Erythroblast (primary cell): ENCODE results near the gene GLIS1.

Source experiments
- GATA1 ChIP-seq: IDR thresholded peaks from 2 replicates; pipeline ENCODE4 v1.6.1; 2011; ENCODE audit warnings: low read depth, mild to moderate bottlenecking, control low read depth, low read length, moderate library complexity
- POLR2A ChIP-seq: IDR thresholded peaks from 2 replicates; pipeline ENCODE4 v1.6.1; 2011; ENCODE audit warnings: mild to moderate bottlenecking, low read length

DNA sequence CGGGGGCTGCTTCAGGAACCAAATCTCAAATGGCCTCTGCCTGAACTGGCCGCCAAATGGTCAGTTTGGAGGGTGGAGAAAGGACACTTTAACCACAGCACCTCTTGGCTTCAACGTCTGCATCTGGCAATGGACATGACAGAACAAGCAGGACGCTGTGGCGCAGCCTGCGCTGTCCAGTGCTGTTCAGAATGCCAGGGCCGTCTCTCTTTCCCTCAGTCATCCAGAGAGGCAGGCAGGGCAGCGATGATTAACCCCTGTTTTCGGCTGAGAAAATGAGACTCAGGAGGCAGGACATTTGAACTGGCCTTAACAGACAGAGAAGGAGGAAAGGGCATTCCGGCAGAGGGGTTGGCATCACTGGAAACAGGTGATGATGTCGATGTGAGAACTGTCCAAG, 48.6 kb downstream of the GLIS1 start:
- TF ChIP-seq POLR2A = no peak
- TF ChIP-seq GATA1 = no peak
